Naive thymus-derived CD4-positive, alpha-beta T cell (primary cell): Measurements from ENCODE around the gene CSTF1. TPM values are rescaled to one million over a fixed set of nuclear protein-coding genes. Genes with fewer than 3 reads are reported as not detected.

Experiments used
- ATAC-seq: fragments of 150-1000 bp; cut with Tn5 transposase; 2 replicates; pipeline ENCODE4 v1.10.0; 2021; ENCODE audit warnings: mild to moderate bottlenecking, moderate library complexity
- CTCF ChIA-PET: fragments of 350-600 bp; sonication (Branson Sonifier 250); formaldehyde crosslinking; loops from one replicate; lab custom pipeline; 2021; ENCODE audit warnings: antibody characterized with exemption; lab: Charles Lee
- POLR2A ChIA-PET: fragments of 350-600 bp; sonication (Branson Sonifier 250); formaldehyde crosslinking; loops from one replicate; lab custom pipeline; 2021; ENCODE audit warnings: antibody characterized with exemption, inconsistent platforms; lab: Charles Lee
- DNase-seq, 9 donors: peaks; one replicate each; pipeline versions ENCODE4 v3.0.0 to v3.0.0-alpha.2; 2020 to 2022; ENCODE audit warnings: mixed read lengths in 1 of 9
- H3K27ac ChIP-seq: one replicate; pipeline ENCODE4 v1.7.0; 2013; ENCODE audit warnings: mild to moderate bottlenecking, low read depth, low read length, moderate library complexity
- H3K27me3 ChIP-seq, 2 donors: one replicate each; pipeline ENCODE4 v1.7.0; 2013; ENCODE audit warnings: low read length in 2 of 2, mild to moderate bottlenecking in 2 of 2, moderate library complexity in 2 of 2; ENCODE audit not compliant: control insufficient read depth in 2 of 2, insufficient read depth in 2 of 2
- H3K36me3 ChIP-seq, 3 experiments: 1 replicate in 2 of 3; 2 replicates in 1 of 3; pipeline ENCODE4 v1.7.0; 2013; ENCODE audit warnings: low read length in 3 of 3, mild to moderate bottlenecking in 3 of 3, moderate library complexity in 1 of 3; ENCODE audit not compliant: insufficient read depth in 3 of 3, control insufficient read depth in 2 of 3
- H3K4me1 ChIP-seq, 2 donors: one replicate each; pipeline ENCODE4 v1.7.0; 2013; ENCODE audit warnings: low read length in 2 of 2, mild to moderate bottlenecking in 2 of 2, moderate library complexity in 1 of 2; ENCODE audit not compliant: control insufficient read depth in 2 of 2, insufficient read depth in 2 of 2
- H3K4me3 ChIP-seq: 2 replicates; pipeline ENCODE4 v1.7.0; 2013; ENCODE audit warnings: mild to moderate bottlenecking, low read length
- H3K9me3 ChIP-seq, 3 experiments: 1 replicate in 2 of 3; 2 replicates in 1 of 3; pipeline ENCODE4 v1.7.0; 2013; ENCODE audit warnings: low read length in 3 of 3; ENCODE audit not compliant: control insufficient read depth in 2 of 3
- H3K27ac Mint-ChIP-seq, 9 donors: one replicate each; pipeline ENCODE4 v1.8.0; 2020 to 2022; ENCODE audit warnings: mixed read lengths in 9 of 9, mild to moderate bottlenecking in 8 of 9, moderate library complexity in 5 of 9, inconsistent platforms in 2 of 9
- H3K27me3 Mint-ChIP-seq, 5 donors: one replicate each; pipeline ENCODE4 v1.8.0; 2021 to 2022; ENCODE audit warnings: mixed read lengths in 5 of 5, mild to moderate bottlenecking in 1 of 5
- H3K36me3 Mint-ChIP-seq, 5 donors: one replicate each; pipeline ENCODE4 v1.8.0; 2020 to 2022; ENCODE audit warnings: mixed read lengths in 5 of 5, mild to moderate bottlenecking in 3 of 5, inconsistent platforms in 1 of 5
- H3K4me1 Mint-ChIP-seq, 7 donors: one replicate each; pipeline ENCODE4 v1.8.0; 2020 to 2022; ENCODE audit warnings: mixed read lengths in 7 of 7, mild to moderate bottlenecking in 3 of 7, inconsistent platforms in 1 of 7
- H3K4me3 Mint-ChIP-seq, 10 donors: one replicate each; pipeline ENCODE4 v1.8.0; 2020 to 2022; ENCODE audit warnings: mild to moderate bottlenecking in 10 of 10, mixed read lengths in 10 of 10, moderate library complexity in 6 of 10, inconsistent platforms in 2 of 10
- H3K9me3 Mint-ChIP-seq, 11 donors: one replicate each; pipeline ENCODE4 v1.8.0; 2020 to 2022; ENCODE audit warnings: mixed read lengths in 11 of 11, mild to moderate bottlenecking in 4 of 11, inconsistent platforms in 1 of 11, moderate library complexity in 1 of 11
- intact Hi-C, 2 donors: fragments of 100-400 bp; cut with micrococcal nuclease; formaldehyde crosslinking; loops; one replicate each; pipeline ENCODE4 v1.15.1; 2023
- polyA plus RNA-seq, 2 donors: library from polyadenylated mRNA; unstranded; fragments of 300-500 nt; fragmentation: Illumina TruSeq; gene quantifications; one replicate each; pipeline ENCODE4 v1.2.3, GENCODE V29; 2021
- total RNA-seq, 6 experiments: library from RNA in 5 of 6; stranded (reverse) in 5 of 6; gene quantifications; 1 replicate in 5 of 6; 2 replicates in 1 of 6; pipeline ENCODE4 v1.2.3 and lab custom pipeline; 2021 to 2026

CSTF1 gene
- total and polyA plus RNA-seq, 7 experiments from 2014 or later, result 16.4 to 50.7 (median 35.9) TPM

GRCh38 chr20:56445540-56445939 is 53.1 kb downstream of the CSTF1 start:
- no peak for ATAC-seq
- ChIA-PET POLR2A (interaction anchor here (1.6 to 2.3 kb wide), 2 partner anchors 19 to 41 kb away, joined by 3 to 5 read pairs; no protein-coding TSS in a partner anchor), CTCF (no interaction called here)
- Mint-ChIP-seq H3K4me1 (peaks cover 14 to 32% (median 26%) of the 10 kb centered on the region in 7 donors), H3K9me3 (peaks cover 0 to 3% (median 0%) of the 10 kb centered on the region in 11 donors), H3K4me3 (no peak overlapping the region), H3K27me3 (no peaks in the 10 kb centered on the region), H3K27ac (peak overlapping the region in 3 of 9 donors; percentile 53 to 69 (median 61)), H3K36me3 (peaks cover 14 to 31% (median 17%) of the 10 kb centered on the region in 5 donors)
- peaks cover 11 to 17% of the 10 kb centered on the region in 2 donors for H3K4me1 ChIP-seq
- no peak overlapping the region for H3K4me3 ChIP-seq
- no peaks in the 10 kb centered on the region for H3K27me3 ChIP-seq
- H3K9me3 ChIP-seq, result no peaks in the 10 kb centered on the region
- no peak overlapping the region for H3K27ac ChIP-seq
- DNase-seq, result no peak
- H3K36me3 ChIP-seq, result peaks cover 0 to 29% (median 3%) of the 10 kb centered on the region in 3 experiments
- intact Hi-C loops, result no loop called here

GRCh38 chr20:56447227-56447626 is 54.8 kb downstream of the CSTF1 start:
- Mint-ChIP-seq H3K36me3 (peaks cover 23 to 44% (median 25%) of the 10 kb centered on the region in 5 donors), H3K27me3 (no peaks in the 10 kb centered on the region), H3K27ac (peak overlapping the region in 2 of 9 donors; percentile 38 to 57), H3K4me1 (peaks cover 9 to 20% (median 15%) of the 10 kb centered on the region in 7 donors), H3K9me3 (peaks cover 0 to 3% (median 0%) of the 10 kb centered on the region in 11 donors), H3K4me3 (no peak overlapping the region)
- H3K9me3 ChIP-seq, result no peaks in the 10 kb centered on the region
- intact Hi-C loops, result no loop called here
- H3K27me3 ChIP-seq, result no peaks in the 10 kb centered on the region
- no peak overlapping the region for H3K27ac ChIP-seq
- CTCF ChIA-PET, result no interaction called here
- DNase-seq (no peak), ATAC-seq (no peak)
- POLR2A ChIA-PET, result no interaction called here
- H3K4me3 ChIP-seq, result no peak overlapping the region
- H3K36me3 ChIP-seq, result peaks cover 0 to 46% (median 13%) of the 10 kb centered on the region in 3 experiments
- peaks cover 3 to 8% of the 10 kb centered on the region in 2 donors for H3K4me1 ChIP-seq

GRCh38 chr20:56449459-56449858 is 57.0 kb downstream of the CSTF1 start:
- Mint-ChIP-seq H3K4me3 (no peak overlapping the region), H3K9me3 (peaks cover 0 to 3% (median 0%) of the 10 kb centered on the region in 11 donors), H3K27ac (no peak overlapping the region), H3K4me1 (peaks cover 0 to 6% (median 0%) of the 10 kb centered on the region in 7 donors), H3K36me3 (peaks cover 18 to 57% (median 26%) of the 10 kb centered on the region in 5 donors), H3K27me3 (no peaks in the 10 kb centered on the region)
- CTCF ChIA-PET, result no interaction called here
- Histone ChIP-seq H3K9me3 (no peaks in the 10 kb centered on the region), H3K4me1 (no peaks in the 10 kb centered on the region), H3K27ac (no peak overlapping the region), H3K27me3 (no peaks in the 10 kb centered on the region), H3K4me3 (no peak overlapping the region), H3K36me3 (peaks cover 0 to 59% (median 17%) of the 10 kb centered on the region in 3 experiments)
- DNase-seq (no peak), ATAC-seq (no peak)
- POLR2A ChIA-PET, result no interaction called here
- intact Hi-C loops, result no loop called here

GRCh38 chr20:56451056-56451765 is 58.8 kb downstream of the CSTF1 start:
- no peaks in the 10 kb centered on the region for H3K9me3 Mint-ChIP-seq
- ChIA-PET CTCF (no interaction called here), POLR2A (no interaction called here)
- no peak overlapping the region for H3K27ac ChIP-seq
- intact Hi-C loops, result no loop called here
- H3K27ac Mint-ChIP-seq, result peak overlapping the region in 5 of 9 donors; percentile 35 to 82 (median 55)
- peaks cover 0 to 11% (median 0%) of the 10 kb centered on the region in 7 donors for H3K4me1 Mint-ChIP-seq
- DNase-seq, result no peak
- H3K4me3 Mint-ChIP-seq, result no peak overlapping the region
- H3K36me3 ChIP-seq, result peaks cover 0 to 52% (median 14%) of the 10 kb centered on the region in 3 experiments
- no peaks in the 10 kb centered on the region for H3K27me3 ChIP-seq
- peaks cover 0 to 8% of the 10 kb centered on the region in 2 donors for H3K4me1 ChIP-seq
- ATAC-seq, result no peak
- peaks cover 17 to 58% (median 24%) of the 10 kb centered on the region in 5 donors for H3K36me3 Mint-ChIP-seq
- no peaks in the 10 kb centered on the region for H3K9me3 ChIP-seq
- no peak overlapping the region for H3K4me3 ChIP-seq
- H3K27me3 Mint-ChIP-seq, result no peaks in the 10 kb centered on the region

- Mint-ChIP-seq H3K27me3 (no peaks in the 10 kb centered on the region), H3K9me3 (no peaks in the 10 kb centered on the region), H3K27ac (peak overlapping the region in 2 of 9 donors; percentile 31 to 57), H3K4me1 (peaks cover 0 to 12% (median 0%) of the 10 kb centered on the region in 7 donors), H3K36me3 (peaks cover 15 to 57% (median 24%) of the 10 kb centered on the region in 5 donors), H3K4me3 (no peak overlapping the region)
- Histone ChIP-seq H3K27me3 (no peaks in the 10 kb centered on the region), H3K4me1 (peaks cover 0 to 8% of the 10 kb centered on the region in 2 donors), H3K27ac (no peak overlapping the region), H3K9me3 (no peaks in the 10 kb centered on the region), H3K4me3 (no peak overlapping the region), H3K36me3 (peaks cover 0 to 40% (median 14%) of the 10 kb centered on the region in 3 experiments)
- intact Hi-C loops, result no loop called here
- ATAC-seq (no peak), DNase-seq (no peak)
- CTCF ChIA-PET, result interaction anchor here (1.1 kb wide), 1 partner anchor 10 kb away, joined by 4 read pairs; no protein-coding TSS in a partner anchor
- POLR2A ChIA-PET, result no interaction called here
Measured at GRCh38 chr20:56453352-56453751, 60.9 kb downstream of the CSTF1 start.

- H3K27me3 ChIP-seq, result no peaks in the 10 kb centered on the region
- ATAC-seq (no peak), DNase-seq (no peak)
- no peak overlapping the region for H3K4me3 ChIP-seq
- H3K9me3 Mint-ChIP-seq, result no peaks in the 10 kb centered on the region
- ChIA-PET CTCF (no interaction called here), POLR2A (interaction anchor here (0.7 to 1.1 kb wide), 2 partner anchors 13 to 37 kb away, joined by 3 to 4 read pairs; no protein-coding TSS in a partner anchor)
- H3K36me3 ChIP-seq, result peaks cover 0 to 42% (median 19%) of the 10 kb centered on the region in 3 experiments
- no peaks in the 10 kb centered on the region for H3K27me3 Mint-ChIP-seq
- no peak overlapping the region for H3K27ac ChIP-seq
- H3K4me1 ChIP-seq, result peaks cover 0 to 8% of the 10 kb centered on the region in 2 donors
- H3K4me1 Mint-ChIP-seq, result peaks cover 2 to 16% (median 6%) of the 10 kb centered on the region in 7 donors
- H3K9me3 ChIP-seq, result no peaks in the 10 kb centered on the region
- intact Hi-C loops, result no loop called here
- no peak overlapping the region for H3K4me3 Mint-ChIP-seq
- peaks cover 14 to 65% (median 23%) of the 10 kb centered on the region in 5 donors for H3K36me3 Mint-ChIP-seq
- peak overlapping the region in 4 of 9 donors; percentile 14 to 60 (median 26) for H3K27ac Mint-ChIP-seq
Measured at GRCh38 chr20:56454754-56455153, 62.3 kb downstream of the CSTF1 start.
